Smooth muscle cell (in vitro differentiated cells): ENCODE measurements around the gene MAP3K19. TPM values are rescaled to one million over a fixed set of nuclear protein-coding genes. Genes with fewer than 3 reads are reported as not detected.

Source experiments
- DNase-seq: peaks from one replicate; lab custom pipeline; 2025; ENCODE audit not compliant: unreplicated experiment; lab: John Stamatoyannopoulos, UW
- H2AFZ ChIP-seq: fragments of 200-600 bp; sonication (generic); 2 replicates; pipeline ENCODE4 v1.6.0; 2016; ENCODE audit warnings: antibody characterized with exemption, low read depth, mild to moderate bottlenecking
- H3F3A ChIP-seq: fragments of 200-600 bp; sonication (generic); 2 replicates; pipeline ENCODE4 v1.6.0; 2017; ENCODE audit warnings: antibody characterized with exemption, low read depth
- H3K27ac ChIP-seq: fragments of 200-600 bp; sonication (generic); 2 replicates; pipeline ENCODE4 v1.5.1; 2016; ENCODE audit warnings: low read depth, mild to moderate bottlenecking
- H3K27me3 ChIP-seq: fragments of 200-600 bp; sonication (generic); 2 replicates; pipeline ENCODE4 v1.6.1; 2016; ENCODE audit warnings: low read depth, mild to moderate bottlenecking
- H3K36me3 ChIP-seq: fragments of 200-600 bp; sonication (generic); 2 replicates; pipeline ENCODE4 v1.5.1; 2016; ENCODE audit warnings: low read depth
- H3K4me1 ChIP-seq: fragments of 200-600 bp; sonication (generic); 2 replicates; pipeline ENCODE4 v1.5.1; 2016; ENCODE audit warnings: low read depth
- H3K4me2 ChIP-seq: fragments of 200-600 bp; sonication (generic); 2 replicates; pipeline ENCODE4 v1.6.0; 2016; ENCODE audit warnings: mild to moderate bottlenecking
- H3K4me3 ChIP-seq: fragments of 200-600 bp; sonication (generic); 2 replicates; pipeline ENCODE4 v1.5.1; 2016; ENCODE audit warnings: mild to moderate bottlenecking
- H3K79me2 ChIP-seq: fragments of 200-600 bp; sonication (generic); 2 replicates; pipeline ENCODE4 v1.6.0; 2016; ENCODE audit warnings: low read depth, mild to moderate bottlenecking
- H3K9ac ChIP-seq: fragments of 200-600 bp; sonication (generic); 2 replicates; pipeline ENCODE4 v1.6.0; 2016; ENCODE audit warnings: low read depth
- H3K9me3 ChIP-seq: fragments of 200-600 bp; sonication (generic); replicated peaks from 2 replicates; pipeline ENCODE4 v1.5.1; 2016; ENCODE audit warnings: low read depth
- H4K20me1 ChIP-seq: fragments of 200-600 bp; sonication (generic); 2 replicates; pipeline ENCODE4 v1.6.0; 2016; ENCODE audit warnings: low read depth
- WGBS: methylation state at CpG from one replicate; pipeline ENCODE4 v1.1.7; 2016; ENCODE audit warnings: low lambda C conversion rate; 5-methylcytosine and 5-hydroxymethylcytosine counted together
- polyA plus RNA-seq: library from polyadenylated mRNA; unstranded; fragments of >200 nt; fragmentation: Nextera tagmentation; extraction: Ambion mirVana; gene quantifications from 2 replicates; pipeline ENCODE4 v1.2.1, GENCODE V29; 2016
- total RNA-seq: library from RNA; depleted of rRNA; stranded (reverse); fragments of >200 nt; gene quantifications from 2 replicates; pipeline ENCODE4 v1.2.3, GENCODE V29; 2014
- TF ChIP-seq, protein P1 (sequence below): fragments of 200-600 bp; sonication (generic); IDR thresholded peaks from 2 replicates; pipeline ENCODE4 v1.5.1; 2017; ENCODE audit warnings: borderline replicate concordance, mild to moderate bottlenecking, antibody characterized with exemption; ENCODE audit not compliant: insufficient read depth, poor library complexity, severe bottlenecking

The MAP3K19 gene
- total and polyA plus RNA-seq, 2 experiments from 2014 or later: 0.14 TPM; not detected in 1

DNA sequence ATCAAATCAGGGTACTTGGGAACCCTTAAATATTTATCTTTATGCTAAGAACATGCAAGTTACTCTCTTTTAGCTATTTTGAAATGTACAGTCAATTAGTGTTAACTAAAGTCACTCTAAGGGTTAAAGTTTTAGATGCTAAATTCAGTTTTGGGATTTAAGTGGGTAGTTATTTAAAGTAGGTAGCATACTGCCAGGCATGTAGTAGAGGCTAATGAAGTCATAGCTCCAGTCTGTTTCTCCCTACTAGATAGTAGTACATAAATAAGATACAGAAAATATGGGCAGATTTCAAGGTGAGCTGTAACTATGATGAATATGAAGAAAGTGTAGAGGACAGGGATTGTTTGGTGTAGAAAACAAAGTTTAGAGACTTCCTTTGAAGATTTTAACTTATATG lies 12.3 kb upstream of the MAP3K19 start:
- Histone ChIP-seq H3K4me2 (no peak overlapping the region), H3K36me3 (peaks cover 6% of the 10 kb centered on the region), H3K9me3 (no peaks in the 10 kb centered on the region), H3F3A (no peaks in the 10 kb centered on the region), H3K79me2 (peaks cover 91% of the 10 kb centered on the region), H3K27ac (no peak overlapping the region), H3K4me1 (peaks cover 3% of the 10 kb centered on the region), H3K27me3 (no peaks in the 10 kb centered on the region), H3K4me3 (no peak overlapping the region), H3K9ac (no peak overlapping the region), H4K20me1 (peaks cover 85% of the 10 kb centered on the region), H2AFZ (no peak overlapping the region)
- DNase-seq: no peak
- TF ChIP-seq, protein P1, sequence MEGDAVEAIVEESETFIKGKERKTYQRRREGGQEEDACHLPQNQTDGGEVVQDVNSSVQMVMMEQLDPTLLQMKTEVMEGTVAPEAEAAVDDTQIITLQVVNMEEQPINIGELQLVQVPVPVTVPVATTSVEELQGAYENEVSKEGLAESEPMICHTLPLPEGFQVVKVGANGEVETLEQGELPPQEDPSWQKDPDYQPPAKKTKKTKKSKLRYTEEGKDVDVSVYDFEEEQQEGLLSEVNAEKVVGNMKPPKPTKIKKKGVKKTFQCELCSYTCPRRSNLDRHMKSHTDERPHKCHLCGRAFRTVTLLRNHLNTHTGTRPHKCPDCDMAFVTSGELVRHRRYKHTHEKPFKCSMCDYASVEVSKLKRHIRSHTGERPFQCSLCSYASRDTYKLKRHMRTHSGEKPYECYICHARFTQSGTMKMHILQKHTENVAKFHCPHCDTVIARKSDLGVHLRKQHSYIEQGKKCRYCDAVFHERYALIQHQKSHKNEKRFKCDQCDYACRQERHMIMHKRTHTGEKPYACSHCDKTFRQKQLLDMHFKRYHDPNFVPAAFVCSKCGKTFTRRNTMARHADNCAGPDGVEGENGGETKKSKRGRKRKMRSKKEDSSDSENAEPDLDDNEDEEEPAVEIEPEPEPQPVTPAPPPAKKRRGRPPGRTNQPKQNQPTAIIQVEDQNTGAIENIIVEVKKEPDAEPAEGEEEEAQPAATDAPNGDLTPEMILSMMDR: no peak

DNA sequence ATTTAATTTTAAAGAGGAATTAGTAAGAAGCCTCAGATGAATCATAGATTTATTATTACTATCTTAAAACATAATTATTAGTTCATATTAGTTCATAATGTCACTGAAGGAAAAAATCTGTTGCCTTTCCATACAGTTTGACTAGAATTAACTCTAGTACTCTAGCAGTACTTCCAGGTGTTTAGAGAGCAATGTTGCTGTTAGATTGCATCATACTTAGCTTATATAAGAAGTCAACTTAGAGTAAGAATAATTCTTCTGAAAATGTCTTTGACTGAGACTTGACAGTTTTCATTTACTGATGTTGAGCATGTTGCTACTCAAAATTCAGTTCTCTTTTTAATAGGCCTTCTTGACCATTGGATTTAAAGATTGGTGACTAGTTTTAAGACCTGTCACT lies 9.5 kb upstream of the MAP3K19 start:
- peak overlapping the region; percentile 2 for H3K27ac ChIP-seq
- H3K36me3 ChIP-seq: peaks cover 6% of the 10 kb centered on the region
- H3K4me1 ChIP-seq: peaks cover 14% of the 10 kb centered on the region
- no peaks in the 10 kb centered on the region for H3K9me3 ChIP-seq
- no peak overlapping the region for H3K4me2 ChIP-seq
- peaks cover 84% of the 10 kb centered on the region for H3K79me2 ChIP-seq
- no peak overlapping the region for H3K9ac ChIP-seq
- no peaks in the 10 kb centered on the region for H3K27me3 ChIP-seq
- no peaks in the 10 kb centered on the region for H3F3A ChIP-seq
- H3K4me3 ChIP-seq: no peak overlapping the region
- TF ChIP-seq, protein P1: no peak
- H4K20me1 ChIP-seq: peaks cover 69% of the 10 kb centered on the region
- H2AFZ ChIP-seq: no peak overlapping the region
- DNase-seq: no peak

DNA sequence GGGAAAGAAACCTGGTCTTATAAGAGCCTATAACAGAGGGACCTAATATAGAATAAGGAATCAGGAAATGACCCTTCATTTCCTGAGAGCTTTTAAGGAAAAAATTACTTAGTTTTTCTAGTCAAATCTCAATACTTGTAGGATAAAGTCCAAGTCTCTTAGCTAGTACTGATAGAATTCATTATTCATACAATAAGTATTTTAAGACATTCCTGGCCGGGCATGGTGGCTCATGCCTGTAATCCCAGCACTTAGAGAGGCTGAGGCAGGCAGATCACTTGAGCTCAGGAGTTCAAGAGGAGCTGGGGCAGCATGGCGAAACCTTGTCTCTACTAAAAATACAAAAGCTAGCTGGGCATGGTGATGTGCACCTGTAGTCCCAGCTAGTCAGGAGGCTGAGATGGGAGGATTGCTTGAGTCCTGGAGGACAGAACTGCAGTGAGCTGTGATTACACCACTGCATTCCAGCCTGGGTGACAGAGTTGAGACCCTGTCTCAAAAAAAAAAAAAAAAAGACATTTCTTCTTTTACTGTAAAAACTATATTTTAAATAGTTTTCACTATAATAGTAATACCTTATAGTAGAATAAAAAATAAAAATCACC lies 8.0 kb upstream of the MAP3K19 start:
- WGBS: 15% methylated on average over 2 of the region's 2 CpGs
- no peak overlapping the region for H3K9ac ChIP-seq
- TF ChIP-seq, protein P1: no peak
- H3K79me2 ChIP-seq: peaks cover 69% of the 10 kb centered on the region
- H3F3A ChIP-seq: no peaks in the 10 kb centered on the region
- H4K20me1 ChIP-seq: peaks cover 61% of the 10 kb centered on the region
- H3K9me3 ChIP-seq: no peaks in the 10 kb centered on the region
- H3K4me1 ChIP-seq: peaks cover 16% of the 10 kb centered on the region
- no peaks in the 10 kb centered on the region for H3K27me3 ChIP-seq
- DNase-seq: no peak
- H3K27ac ChIP-seq: peak overlapping the region; percentile 96
- H3K36me3 ChIP-seq: peaks cover 6% of the 10 kb centered on the region
- H3K4me3 ChIP-seq: no peak overlapping the region
- peak overlapping the region; percentile 90 for H3K4me2 ChIP-seq
- no peak overlapping the region for H2AFZ ChIP-seq

DNA sequence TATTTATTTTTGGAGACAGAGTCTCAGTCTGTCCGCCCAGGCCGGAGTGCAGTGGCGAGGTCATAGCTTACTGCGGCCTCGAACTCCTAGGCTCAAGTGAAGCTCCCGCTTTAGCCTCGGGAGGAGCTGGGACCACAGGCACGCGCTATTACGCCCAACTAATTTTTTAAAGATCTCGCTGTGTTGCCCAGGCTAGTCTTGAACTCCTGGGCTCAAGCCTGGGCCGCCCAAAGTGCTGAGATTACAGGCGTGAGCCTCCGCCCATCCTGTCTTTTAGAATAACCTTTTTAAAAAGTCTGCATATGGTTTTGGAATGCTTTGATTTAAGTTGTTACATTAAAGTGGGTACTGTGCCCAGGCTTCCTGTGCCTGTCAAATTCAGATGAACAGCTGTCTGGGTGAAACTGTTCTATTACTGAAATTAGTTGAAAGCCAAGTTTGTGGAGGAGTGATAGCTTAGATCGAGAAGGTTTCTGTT lies 5.8 kb upstream of the MAP3K19 start:
- Histone ChIP-seq H3K36me3 (no peaks in the 10 kb centered on the region), H3K27me3 (no peaks in the 10 kb centered on the region), H3K4me3 (peak overlapping the region; percentile 67), H3K4me2 (peak overlapping the region; percentile 90), H2AFZ (peak overlapping the region; percentile 88), H3K9me3 (no peaks in the 10 kb centered on the region), H3K4me1 (peaks cover 16% of the 10 kb centered on the region), H3F3A (no peaks in the 10 kb centered on the region), H4K20me1 (peaks cover 42% of the 10 kb centered on the region), H3K27ac (peak overlapping the region; percentile 96), H3K9ac (peak overlapping the region; percentile 98), H3K79me2 (peaks cover 48% of the 10 kb centered on the region)
- TF ChIP-seq, protein P1: no peak
- no peak for DNase-seq
- 24% methylated on average over 15 of the region's 15 CpGs for WGBS
